OCI-LY3 (cell line): Measurements from ENCODE around the gene MYB.

ENCODE experiments used
- EZH2phosphoT487 ChIP-seq: fragments of 200-600 bp; shearing (Covaris generic); IDR thresholded peaks from 2 replicates; pipeline ENCODE4 v1.6.1; 2018; ENCODE audit warnings: antibody characterized with exemption, mixed run types, low read depth
- TF ChIP-seq, protein P1 (sequence below): fragments of 200-600, 300-600 bp; sonication (generic); IDR thresholded peaks from 2 replicates; pipeline ENCODE4 v1.5.1; 2014; ENCODE audit warnings: antibody characterized with exemption, low read length, low read depth

DNA sequence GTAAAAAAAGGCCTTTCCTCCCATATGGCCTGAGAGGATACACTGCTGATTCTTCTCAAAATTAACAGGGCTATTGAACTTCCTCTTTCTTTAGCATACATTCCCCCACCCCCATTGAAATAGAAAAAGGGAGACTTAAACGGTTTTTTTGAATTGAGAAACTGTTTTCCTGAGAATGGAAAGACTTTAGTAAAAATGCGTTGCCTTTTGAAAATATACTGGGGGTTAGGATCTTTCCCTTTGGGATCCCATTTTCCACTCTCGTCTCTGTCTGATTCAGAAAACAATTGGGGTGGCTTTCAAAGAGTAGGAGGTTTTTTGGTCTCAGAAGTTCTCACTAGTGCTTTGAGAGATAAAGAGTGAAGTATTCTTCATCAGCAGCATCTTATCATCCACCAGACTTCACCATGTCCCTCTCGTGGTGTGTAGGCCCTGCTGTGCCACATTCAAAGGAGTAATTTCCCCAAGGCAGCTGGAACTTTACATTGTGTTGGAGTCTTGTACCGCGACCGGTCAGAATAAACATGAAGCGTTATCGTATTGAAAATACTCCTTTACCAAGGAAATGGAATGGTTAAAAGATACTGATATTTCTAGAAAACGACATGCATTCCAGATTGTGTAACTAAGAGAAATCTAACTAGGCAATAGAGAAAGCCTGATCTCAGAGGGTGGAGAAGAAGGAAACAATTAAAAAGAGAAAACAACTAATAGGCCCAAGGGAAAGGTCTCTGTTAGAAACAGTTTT, 10.6 kb downstream of the MYB start:
- TF ChIP-seq, protein P1, sequence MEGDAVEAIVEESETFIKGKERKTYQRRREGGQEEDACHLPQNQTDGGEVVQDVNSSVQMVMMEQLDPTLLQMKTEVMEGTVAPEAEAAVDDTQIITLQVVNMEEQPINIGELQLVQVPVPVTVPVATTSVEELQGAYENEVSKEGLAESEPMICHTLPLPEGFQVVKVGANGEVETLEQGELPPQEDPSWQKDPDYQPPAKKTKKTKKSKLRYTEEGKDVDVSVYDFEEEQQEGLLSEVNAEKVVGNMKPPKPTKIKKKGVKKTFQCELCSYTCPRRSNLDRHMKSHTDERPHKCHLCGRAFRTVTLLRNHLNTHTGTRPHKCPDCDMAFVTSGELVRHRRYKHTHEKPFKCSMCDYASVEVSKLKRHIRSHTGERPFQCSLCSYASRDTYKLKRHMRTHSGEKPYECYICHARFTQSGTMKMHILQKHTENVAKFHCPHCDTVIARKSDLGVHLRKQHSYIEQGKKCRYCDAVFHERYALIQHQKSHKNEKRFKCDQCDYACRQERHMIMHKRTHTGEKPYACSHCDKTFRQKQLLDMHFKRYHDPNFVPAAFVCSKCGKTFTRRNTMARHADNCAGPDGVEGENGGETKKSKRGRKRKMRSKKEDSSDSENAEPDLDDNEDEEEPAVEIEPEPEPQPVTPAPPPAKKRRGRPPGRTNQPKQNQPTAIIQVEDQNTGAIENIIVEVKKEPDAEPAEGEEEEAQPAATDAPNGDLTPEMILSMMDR = no peak
- TF ChIP-seq EZH2phosphoT487 = no peak
